ENCODE measurements around the gene PTPN11.

Gene PTPN11

DNA sequence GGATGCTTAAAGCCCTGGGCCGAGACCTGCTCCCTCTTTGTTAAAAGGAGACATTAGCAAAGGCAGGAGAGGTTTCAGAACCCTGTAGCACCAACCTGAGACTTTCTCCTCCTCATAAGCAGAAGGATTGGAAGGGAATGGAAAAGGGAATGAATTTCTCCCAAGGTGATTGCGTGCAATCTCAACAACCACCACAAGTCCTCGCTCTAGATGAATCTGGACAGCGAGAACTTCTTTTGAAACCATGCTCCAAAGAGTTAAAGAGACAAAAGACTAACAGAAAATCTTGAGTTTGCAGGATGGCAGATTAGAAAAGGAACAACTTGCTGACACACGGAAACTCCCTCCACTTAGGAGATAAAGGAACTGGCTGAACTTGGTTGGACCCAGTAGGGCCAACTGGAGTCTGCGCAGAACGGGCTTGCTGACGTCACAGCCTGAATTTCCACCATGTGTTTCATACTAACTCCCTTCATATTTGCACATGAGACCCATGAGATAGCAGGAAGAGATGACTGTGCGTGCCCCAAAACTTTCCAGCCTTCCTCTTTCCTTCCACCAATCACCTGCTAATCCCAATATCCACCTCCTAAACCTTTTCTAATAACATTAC, 137.0 kb downstream of the PTPN11 start:
- no peak for DNase-seq

DNA sequence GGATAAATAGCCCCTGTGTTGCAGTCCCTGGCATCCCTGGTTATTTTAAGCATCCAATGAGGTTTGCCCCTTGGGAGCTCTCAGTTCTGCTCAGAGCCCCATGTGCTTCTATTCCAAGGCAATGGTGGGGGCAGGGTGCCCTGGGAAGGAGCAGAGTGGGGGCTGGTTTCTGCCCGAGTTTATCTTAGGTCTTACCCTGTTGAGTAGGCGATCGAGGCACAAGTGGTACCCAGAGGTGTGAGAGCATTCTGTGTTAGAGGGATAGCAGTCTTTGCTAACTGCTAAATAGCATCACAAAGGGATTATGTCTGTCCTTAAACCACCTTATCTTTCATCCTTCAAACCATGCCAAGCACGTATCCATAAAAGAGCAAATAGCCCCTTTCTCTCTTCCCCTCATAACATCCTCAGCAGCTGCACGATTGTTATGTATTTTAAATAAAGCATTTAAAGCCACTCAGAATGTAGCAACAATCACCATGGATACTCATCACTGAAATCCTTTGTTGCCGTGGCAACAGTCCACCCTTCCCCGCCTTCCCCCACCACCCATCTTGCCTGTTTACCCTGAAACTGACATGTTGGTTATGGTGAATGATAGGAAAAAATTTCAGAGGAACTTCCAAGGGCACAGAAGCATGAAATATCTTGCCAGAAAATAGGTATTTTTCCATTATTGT, 139.3 kb downstream of the PTPN11 start:
- no peak for DNase-seq
